Occipital lobe (tissue), 2 donors: ENCODE results near the gene ZGPAT. TPM values are rescaled to one million over a fixed set of nuclear protein-coding genes. Genes with fewer than 3 reads are reported as not detected.
A peak's percentile ranks its signal among the peaks of the same experiment; 100 is the strongest.

Experiments used
- DNase-seq: peaks from one replicate; lab custom pipeline; 2025; lab: John Stamatoyannopoulos, UW
- total RNA-seq: library from RNA; depleted of rRNA; stranded (reverse); fragments of >200 nt; gene quantifications from one replicate; pipeline ENCODE4 v1.2.3, GENCODE V29; 2014

ZGPAT gene
- total RNA-seq, 1 donor from 2014 or later: 7.3 TPM

- DNase-seq: no peak
Measured at GRCh38 chr20:63732118-63733095, 24.6 kb downstream of the ZGPAT start.

GRCh38 chr20:63733117-63733516, 25.3 kb downstream of the ZGPAT start:
- DNase-seq: no peak

- no peak for DNase-seq
Measured at GRCh38 chr20:63733579-63734081, 25.8 kb downstream of the ZGPAT start.

- no peak for DNase-seq
Measured at GRCh38 chr20:63734111-63734945, 26.5 kb downstream of the ZGPAT start.

GRCh38 chr20:63734946-63735858, 27.4 kb downstream of the ZGPAT start:
- no peak for DNase-seq

GRCh38 chr20:63735859-63736718, 28.2 kb downstream of the ZGPAT start, which contains the start of gene LIME1:
LIME1 (plus strand) TSS chr20:63736664; CDS start chr20:63737550, 886 bp downstream.
- DNase-seq: no peak

GRCh38 chr20:63736893-63737694, 29.3 kb downstream of the ZGPAT start:
- no peak for DNase-seq

GRCh38 chr20:63737695-63737944, 29.8 kb downstream of the ZGPAT start:
- DNase-seq: no peak

GRCh38 chr20:63737945-63738686, 30.3 kb downstream of the ZGPAT start:
- DNase-seq: no peak

GRCh38 chr20:63738687-63739129, 30.9 kb downstream of the ZGPAT start:
- DNase-seq: no peak

- DNase-seq: peak; percentile 45
Measured at GRCh38 chr20:63739130-63740069, 31.6 kb downstream of the ZGPAT start, which contains the start of gene SLC2A4RG. SLC2A4RG (plus strand) TSS chr20:63739776; CDS start chr20:63739913, 137 bp downstream.

GRCh38 chr20:63740070-63740626, 32.3 kb downstream of the ZGPAT start:
- DNase-seq: no peak

GRCh38 chr20:63740627-63741353, 33.0 kb downstream of the ZGPAT start:
- DNase-seq: peak; percentile 40

GRCh38 chr20:63741354-63741675, 33.5 kb downstream of the ZGPAT start:
- no peak for DNase-seq

GRCh38 chr20:63741676-63742380, 34.0 kb downstream of the ZGPAT start:
- DNase-seq: no peak
